DND-41 (cell line): Measurements from ENCODE around the gene AATK.
A peak's percentile ranks its signal among the peaks of the same experiment; 100 is the strongest.

ENCODE experiments used
- ATAC-seq: fragments of 200-7000 bp; cut with Tn5 transposase; 3 replicates; pipeline ENCODE4 v1.9.1; 2021; ENCODE audit warnings: low read depth; ENCODE audit not compliant: insufficient read depth
- DNase-seq: peaks from one replicate; pipeline ENCODE4 v3.0.0-alpha.2; 2020
- H2AFZ ChIP-seq: 2 replicates; pipeline ENCODE4 v1.6.0; 2012; ENCODE audit warnings: low read depth, low read length
- H3K27ac ChIP-seq: 2 replicates; pipeline ENCODE4 v1.5.1; 2012; ENCODE audit warnings: low read length, inconsistent platforms
- H3K27me3 ChIP-seq: fragments of 200-600 bp; sonication (generic); 2 replicates; pipeline ENCODE4 v1.6.0; 2012; ENCODE audit warnings: low read length, mild to moderate bottlenecking, inconsistent platforms; ENCODE audit not compliant: insufficient read depth, poor library complexity
- H3K36me3 ChIP-seq: 2 replicates; pipeline ENCODE4 v1.5.1; 2012; ENCODE audit warnings: low read length, inconsistent platforms; ENCODE audit not compliant: insufficient read depth
- H3K4me1 ChIP-seq: 2 replicates; pipeline ENCODE4 v1.5.1; 2012; ENCODE audit warnings: mild to moderate bottlenecking, low read length; ENCODE audit not compliant: insufficient read depth
- H3K4me2 ChIP-seq: 2 replicates; pipeline ENCODE4 v1.6.0; 2012; ENCODE audit warnings: mild to moderate bottlenecking, moderate library complexity, low read length, inconsistent platforms; ENCODE audit not compliant: insufficient read depth
- H3K4me3 ChIP-seq, 2 experiments: fragments of 200-600 bp in 1 of 2; shearing (Covaris generic) in 1 of 2; 2 replicates each; pipeline ENCODE4 v1.5.1; 2012 to 2016; ENCODE audit warnings: inconsistent platforms in 2 of 2, low read length in 2 of 2, mild to moderate bottlenecking in 2 of 2, low read depth in 1 of 2, moderate library complexity in 1 of 2
- H3K79me2 ChIP-seq: 2 replicates; pipeline ENCODE4 v1.6.0; 2012; ENCODE audit warnings: low read length, inconsistent platforms; ENCODE audit not compliant: insufficient read depth
- H3K9ac ChIP-seq: 2 replicates; pipeline ENCODE4 v1.6.0; 2012; ENCODE audit warnings: low read depth, mild to moderate bottlenecking, inconsistent platforms, low read length, moderate library complexity
- H3K9me3 ChIP-seq: 2 replicates; pipeline ENCODE4 v1.5.1; 2012; ENCODE audit warnings: low read length, moderate library complexity, mild to moderate bottlenecking, inconsistent platforms; ENCODE audit not compliant: insufficient read depth, severe bottlenecking
- H4K20me1 ChIP-seq: 2 replicates; pipeline ENCODE4 v1.6.0; 2012; ENCODE audit warnings: low read length; ENCODE audit not compliant: insufficient read depth
- EZH2 ChIP-seq: IDR thresholded peaks from 3 replicates; pipeline ENCODE4 v1.6.1; 2012; ENCODE audit warnings: borderline replicate concordance, low read depth, mild to moderate bottlenecking, moderate library complexity, low read length, inconsistent platforms; ENCODE audit not compliant: severe bottlenecking
- TF ChIP-seq, protein P1 (sequence below): IDR thresholded peaks from 2 replicates; pipeline ENCODE4 v1.5.1; 2012; ENCODE audit warnings: borderline replicate concordance, low read length, moderate library complexity, mild to moderate bottlenecking; ENCODE audit not compliant: poor library complexity, severe bottlenecking; ENCODE audit errors: extremely low read depth

The AATK gene

GRCh38 chr17:81170727-81171494 lies 4.9 kb upstream of the AATK start:
- no peak for TF ChIP-seq EZH2
- TF ChIP-seq, protein P1, sequence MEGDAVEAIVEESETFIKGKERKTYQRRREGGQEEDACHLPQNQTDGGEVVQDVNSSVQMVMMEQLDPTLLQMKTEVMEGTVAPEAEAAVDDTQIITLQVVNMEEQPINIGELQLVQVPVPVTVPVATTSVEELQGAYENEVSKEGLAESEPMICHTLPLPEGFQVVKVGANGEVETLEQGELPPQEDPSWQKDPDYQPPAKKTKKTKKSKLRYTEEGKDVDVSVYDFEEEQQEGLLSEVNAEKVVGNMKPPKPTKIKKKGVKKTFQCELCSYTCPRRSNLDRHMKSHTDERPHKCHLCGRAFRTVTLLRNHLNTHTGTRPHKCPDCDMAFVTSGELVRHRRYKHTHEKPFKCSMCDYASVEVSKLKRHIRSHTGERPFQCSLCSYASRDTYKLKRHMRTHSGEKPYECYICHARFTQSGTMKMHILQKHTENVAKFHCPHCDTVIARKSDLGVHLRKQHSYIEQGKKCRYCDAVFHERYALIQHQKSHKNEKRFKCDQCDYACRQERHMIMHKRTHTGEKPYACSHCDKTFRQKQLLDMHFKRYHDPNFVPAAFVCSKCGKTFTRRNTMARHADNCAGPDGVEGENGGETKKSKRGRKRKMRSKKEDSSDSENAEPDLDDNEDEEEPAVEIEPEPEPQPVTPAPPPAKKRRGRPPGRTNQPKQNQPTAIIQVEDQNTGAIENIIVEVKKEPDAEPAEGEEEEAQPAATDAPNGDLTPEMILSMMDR, result no peak
- 0 out of 3 replicates have a peak, but pooled peaks have one; percentile 14 for ATAC-seq
- H2AFZ ChIP-seq, result no peak overlapping the region

DNA sequence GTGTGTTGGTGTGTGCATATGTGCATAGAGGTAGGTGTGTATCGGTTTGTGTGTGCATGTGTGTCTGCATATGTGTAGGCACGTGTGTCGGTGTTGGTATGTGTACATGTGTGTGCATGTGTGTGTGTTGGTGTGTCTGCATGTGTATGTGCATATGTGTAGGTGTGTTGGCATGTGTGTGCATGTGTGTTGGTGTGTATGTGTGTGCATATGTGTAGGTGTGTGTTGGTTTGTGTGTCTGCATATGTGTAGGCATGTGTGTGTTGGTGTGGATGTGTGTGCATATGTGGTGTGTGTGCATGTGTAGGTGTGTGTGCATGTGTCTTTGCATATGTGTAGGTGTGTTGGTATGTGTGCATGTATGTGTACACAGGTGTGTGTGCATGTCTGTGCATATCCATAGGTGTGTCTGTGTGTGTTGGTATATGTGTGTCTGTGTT lies 3.9 kb upstream of the AATK start:
- Histone ChIP-seq H3K9ac (no peak overlapping the region), H3K4me1 (no peaks in the 10 kb centered on the region), H3K27ac (no peak overlapping the region), H3K4me3 (no peak overlapping the region), H4K20me1 (no peaks in the 10 kb centered on the region), H3K79me2 (no peaks in the 10 kb centered on the region), H3K36me3 (no peaks in the 10 kb centered on the region), H3K27me3 (no peaks in the 10 kb centered on the region), H2AFZ (no peak overlapping the region), H3K4me2 (no peak overlapping the region), H3K9me3 (no peaks in the 10 kb centered on the region)
- TF ChIP-seq, protein P1, result no peak
- no peak for TF ChIP-seq EZH2
- ATAC-seq, result no peak
- no peak for DNase-seq

More at GRCh38 chr17:81170727-81171494, 4.9 kb upstream of the AATK start:
- H3K9ac ChIP-seq, result no peak overlapping the region
- no peaks in the 10 kb centered on the region for H3K36me3 ChIP-seq
- H3K4me3 ChIP-seq, result no peak overlapping the region
- no peaks in the 10 kb centered on the region for H3K9me3 ChIP-seq
- H4K20me1 ChIP-seq, result no peaks in the 10 kb centered on the region
- DNase-seq, result no peak
- no peaks in the 10 kb centered on the region for H3K79me2 ChIP-seq
- H3K4me2 ChIP-seq, result no peak overlapping the region
- H3K4me1 ChIP-seq, result no peaks in the 10 kb centered on the region
- no peak overlapping the region for H3K27ac ChIP-seq
- H3K27me3 ChIP-seq, result no peaks in the 10 kb centered on the region

- no peak for DNase-seq
- Histone ChIP-seq H4K20me1 (no peaks in the 10 kb centered on the region), H3K36me3 (no peaks in the 10 kb centered on the region), H3K4me1 (no peaks in the 10 kb centered on the region), H3K9me3 (no peaks in the 10 kb centered on the region), H3K27ac (no peak overlapping the region), H3K27me3 (no peaks in the 10 kb centered on the region), H3K4me2 (no peak overlapping the region), H3K9ac (no peak overlapping the region), H2AFZ (no peak overlapping the region), H3K4me3 (no peak overlapping the region), H3K79me2 (no peaks in the 10 kb centered on the region)
- TF ChIP-seq, protein P1, result no peak
- TF ChIP-seq EZH2, result no peak
- no peak for ATAC-seq
Measured at GRCh38 chr17:81167638-81168037, 1.6 kb upstream of the AATK start.
